Activated naive CD4-positive, alpha-beta T cell treated with anti-CD3 and anti-CD28 coated beads, Interleukin-2, amount 50 U/mL, for 24 hours (primary cell): ENCODE measurements around the gene TUBB.
"Not testable (repeated sequence)": the region's sequence is repeated elsewhere in the genome, so short reads cannot be mapped to it uniquely, and the experiment has no call there.

Experiments
- H3K27ac Mint-ChIP-seq: one replicate; pipeline ENCODE4 v1.8.0; 2021; ENCODE audit warnings: mild to moderate bottlenecking, mixed read lengths
- H3K27me3 Mint-ChIP-seq: one replicate; pipeline ENCODE4 v1.8.0; 2021; ENCODE audit warnings: mixed read lengths
- H3K36me3 Mint-ChIP-seq: one replicate; pipeline ENCODE4 v1.8.0; 2021; ENCODE audit warnings: mixed read lengths
- H3K4me1 Mint-ChIP-seq: one replicate; pipeline ENCODE4 v1.8.0; 2021; ENCODE audit warnings: mixed read lengths
- H3K4me3 Mint-ChIP-seq: one replicate; pipeline ENCODE4 v1.8.0; 2021; ENCODE audit warnings: mild to moderate bottlenecking, mixed read lengths
- H3K9me3 Mint-ChIP-seq: one replicate; pipeline ENCODE4 v1.8.0; 2021; ENCODE audit warnings: mixed read lengths

TUBB gene

GRCh38 chr6:30723159-30723842, 3.1 kb downstream of the TUBB start:
- H3K9me3 Mint-ChIP-seq, H3K27me3 Mint-ChIP-seq: not testable (repeated sequence)
- Mint-ChIP-seq H3K27ac (peak overlapping the region; percentile 95), H3K4me3 (peak overlapping the region; percentile 98), H3K36me3 (peaks cover 19% of the 10 kb centered on the region), H3K4me1 (peaks cover 45% of the 10 kb centered on the region)

- H3K36me3 Mint-ChIP-seq = peaks cover 19% of the 10 kb centered on the region
Measured at GRCh38 chr6:30723843-30724741, 3.9 kb downstream of the TUBB start.

GRCh38 chr6:30724906-30725667, 4.9 kb downstream of the TUBB start:
- H3K4me1 Mint-ChIP-seq = peaks cover 38% of the 10 kb centered on the region
- H3K9me3 Mint-ChIP-seq = no peaks in the 10 kb centered on the region
- no peaks in the 10 kb centered on the region for H3K27me3 Mint-ChIP-seq
- peak overlapping the region; percentile 78 for H3K27ac Mint-ChIP-seq
- H3K36me3 Mint-ChIP-seq = peaks cover 19% of the 10 kb centered on the region
- H3K4me3 Mint-ChIP-seq = peak overlapping the region; percentile 76

More at GRCh38 chr6:30723843-30724741, 3.9 kb downstream of the TUBB start:
- Mint-ChIP-seq H3K27ac (peak overlapping the region; percentile 86), H3K4me1 (peaks cover 43% of the 10 kb centered on the region), H3K4me3 (peak overlapping the region; percentile 67)
- not testable (repeated sequence) for H3K27me3 Mint-ChIP-seq, H3K9me3 Mint-ChIP-seq

- Mint-ChIP-seq H3K4me3 (no peak overlapping the region), H3K27me3 (no peaks in the 10 kb centered on the region), H3K36me3 (peaks cover 20% of the 10 kb centered on the region), H3K9me3 (no peaks in the 10 kb centered on the region), H3K4me1 (peaks cover 45% of the 10 kb centered on the region), H3K27ac (no peak overlapping the region)
Measured at GRCh38 chr6:30725713-30726505, 5.8 kb downstream of the TUBB start.

- Mint-ChIP-seq H3K9me3 (no peaks in the 10 kb centered on the region), H3K4me3 (no peak overlapping the region), H3K27me3 (no peaks in the 10 kb centered on the region), H3K36me3 (peaks cover 17% of the 10 kb centered on the region), H3K4me1 (peaks cover 51% of the 10 kb centered on the region), H3K27ac (peak overlapping the region; percentile 46)
Measured at GRCh38 chr6:30726506-30727413, 6.6 kb downstream of the TUBB start.

- H3K27me3 Mint-ChIP-seq = no peaks in the 10 kb centered on the region
- H3K9me3 Mint-ChIP-seq = no peaks in the 10 kb centered on the region
- peaks cover 56% of the 10 kb centered on the region for H3K4me1 Mint-ChIP-seq
- no peak overlapping the region for H3K4me3 Mint-ChIP-seq
- peaks cover 11% of the 10 kb centered on the region for H3K36me3 Mint-ChIP-seq
- peak overlapping the region; percentile 70 for H3K27ac Mint-ChIP-seq
Measured at GRCh38 chr6:30727920-30728553, 7.9 kb downstream of the TUBB start.

GRCh38 chr6:30730601-30731435, 10.7 kb downstream of the TUBB start:
- Mint-ChIP-seq H3K9me3 (no peaks in the 10 kb centered on the region), H3K36me3 (peaks cover 5% of the 10 kb centered on the region), H3K4me3 (peak overlapping the region; percentile 78), H3K27me3 (no peaks in the 10 kb centered on the region), H3K27ac (peak overlapping the region; percentile 43), H3K4me1 (peaks cover 53% of the 10 kb centered on the region)

GRCh38 chr6:30732237-30732943, 12.2 kb downstream of the TUBB start:
- H3K4me1 Mint-ChIP-seq = peaks cover 65% of the 10 kb centered on the region
- H3K36me3 Mint-ChIP-seq = peaks cover 11% of the 10 kb centered on the region
- H3K4me3 Mint-ChIP-seq = peak overlapping the region; percentile 3
- H3K9me3 Mint-ChIP-seq = no peaks in the 10 kb centered on the region
- H3K27me3 Mint-ChIP-seq = no peaks in the 10 kb centered on the region
- H3K27ac Mint-ChIP-seq = no peak overlapping the region

GRCh38 chr6:30735668-30736314, 15.6 kb downstream of the TUBB start:
- H3K4me1 Mint-ChIP-seq = peaks cover 88% of the 10 kb centered on the region
- no peaks in the 10 kb centered on the region for H3K27me3 Mint-ChIP-seq
- peak overlapping the region; percentile 93 for H3K27ac Mint-ChIP-seq
- peaks cover 19% of the 10 kb centered on the region for H3K36me3 Mint-ChIP-seq
- H3K9me3 Mint-ChIP-seq = no peaks in the 10 kb centered on the region
- H3K4me3 Mint-ChIP-seq = peak overlapping the region; percentile 79

GRCh38 chr6:30738532-30738931, 18.4 kb downstream of the TUBB start:
- no peaks in the 10 kb centered on the region for H3K9me3 Mint-ChIP-seq
- peak overlapping the region; percentile 64 for H3K4me3 Mint-ChIP-seq
- H3K4me1 Mint-ChIP-seq = peaks cover 84% of the 10 kb centered on the region
- no peak overlapping the region for H3K27ac Mint-ChIP-seq
- H3K27me3 Mint-ChIP-seq = no peaks in the 10 kb centered on the region
- peaks cover 29% of the 10 kb centered on the region for H3K36me3 Mint-ChIP-seq

- H3K27ac Mint-ChIP-seq = peak overlapping the region; percentile 41
Measured at GRCh38 chr6:30740540-30740870, 20.4 kb downstream of the TUBB start.

GRCh38 chr6:30741063-30741779, 21.1 kb downstream of the TUBB start:
- Mint-ChIP-seq H3K4me1 (peaks cover 74% of the 10 kb centered on the region), H3K36me3 (peaks cover 29% of the 10 kb centered on the region), H3K4me3 (peak overlapping the region; percentile 97), H3K9me3 (no peaks in the 10 kb centered on the region), H3K27ac (peak overlapping the region; percentile 94), H3K27me3 (no peaks in the 10 kb centered on the region)

More at GRCh38 chr6:30740540-30740870, 20.4 kb downstream of the TUBB start:
- Mint-ChIP-seq H3K4me3 (peak overlapping the region; percentile 97), H3K4me1 (peaks cover 78% of the 10 kb centered on the region), H3K36me3 (peaks cover 30% of the 10 kb centered on the region), H3K9me3 (no peaks in the 10 kb centered on the region), H3K27me3 (no peaks in the 10 kb centered on the region)
